ENCODE data around the gene NES. TPM values are rescaled to one million over a fixed set of nuclear protein-coding genes. Genes with fewer than 3 reads are reported as not detected.

NES gene
- 10 to 100 TPM; 16.6 to 37.4 (median 32.5) TPM for total RNA-seq

- H3K36me3 ChIP-seq = peaks cover 0 to 31% (median 13%) of the 10 kb centered on the region in 4 donors
- no peak for DNase-seq (ENCODE audit: extremely low spot score)
- peaks cover 0 to 40% (median 6%) of the 10 kb centered on the region in 4 donors for H3K27me3 ChIP-seq
- intact Hi-C loops (cut with DNase I) = no loop called here
- peak within 1 kb of the TSS; percentile 64 to 83 (median 79) for H3K27ac ChIP-seq (replicated peaks in 1 of 4)
- TF ChIP-seq POLR2A (IDR thresholded peaks at IDR 0.05; ENCODE audit: low read depth) (no peak), EP300 (IDR thresholded peaks at IDR 0.05) (no peak), POLR2AphosphoS5 (IDR thresholded peaks at IDR 0.05) (peak; percentile 51 to 68)
- H3K4me1 ChIP-seq = peaks cover 36 to 53% (median 52%) of the 10 kb centered on the region in 4 donors
- 0% methylated on average over 19 of the region's 70 CpGs for WGBS
- H3K9me3 ChIP-seq = no peaks in the 10 kb centered on the region
- peak within 1 kb of the TSS; percentile 49 to 57 (median 56) for H3K4me3 ChIP-seq
These were observed at the start of gene NES for GRCh38 chr1:156676820-156677615. Gene NES, minus strand, starts transcription at chr1:156677407. Its CDS starts 143 bp downstream, at chr1:156677264.

- Histone ChIP-seq H3K4me1 (peaks cover 41 to 63% (median 60%) of the 10 kb centered on the region in 4 donors), H3K27ac (replicated peaks in 1 of 4) (peak overlapping the region in 2 of 4 donors; percentile 57 to 94), H3K4me3 (peak overlapping the region; percentile 70 to 79 (median 74)), H3K27me3 (no peaks in the 10 kb centered on the region), H3K36me3 (peaks cover 21 to 46% (median 31%) of the 10 kb centered on the region in 4 donors), H3K9me3 (no peaks in the 10 kb centered on the region)
- WGBS = 52% methylated on average over 15 of the region's 15 CpGs
- TF ChIP-seq EP300 (IDR thresholded peaks at IDR 0.05) = no peak
- peak in 2 of 3 experiments; percentile 38 to 39 for TF ChIP-seq CTCF (IDR thresholded peaks at IDR 0.05)
- no peak for TF ChIP-seq POLR2AphosphoS5 (IDR thresholded peaks at IDR 0.05)
- intact Hi-C loops (cut with DNase I) = no loop called here
- DNase-seq (ENCODE audit: extremely low spot score) = no peak
These were observed 49.5 kb upstream of the NES start for GRCh38 chr1:156726549-156727226.

- peaks cover 41 to 59% (median 59%) of the 10 kb centered on the region in 4 donors for H3K4me1 ChIP-seq
- intact Hi-C loops (cut with DNase I) = loop anchor here (1.0 kb wide), 1 partner anchor 36 kb away; no protein-coding TSS in a partner anchor
- no peaks in the 10 kb centered on the region for H3K9me3 ChIP-seq
- H3K27me3 ChIP-seq = no peaks in the 10 kb centered on the region
- peaks cover 27 to 53% (median 39%) of the 10 kb centered on the region in 4 donors for H3K36me3 ChIP-seq
- TF ChIP-seq CTCF (IDR thresholded peaks at IDR 0.05) (peak; percentile 92 to 95 (median 94)), EP300 (IDR thresholded peaks at IDR 0.05) (no peak), POLR2AphosphoS5 (IDR thresholded peaks at IDR 0.05) (peak in 1 of 2 donors; percentile 74)
- H3K27ac ChIP-seq (replicated peaks in 1 of 4) = peak overlapping the region in 2 of 4 donors; percentile 21 to 57
- peak; percentile 97 for DNase-seq (ENCODE audit: extremely low spot score)
- 11% methylated on average over 18 of the region's 18 CpGs for WGBS
- peak overlapping the region; percentile 70 to 79 (median 74) for H3K4me3 ChIP-seq
These were observed 48.6 kb upstream of the NES start for GRCh38 chr1:156725683-156726280.

- Histone ChIP-seq H3K27ac (replicated peaks in 1 of 4) (no peak overlapping the region), H3K4me3 (no peak overlapping the region), H3K4me1 (peaks cover 18 to 28% (median 27%) of the 10 kb centered on the region in 4 donors), H3K36me3 (peaks cover 32 to 72% (median 44%) of the 10 kb centered on the region in 4 donors), H3K9me3 (no peaks in the 10 kb centered on the region), H3K27me3 (no peaks in the 10 kb centered on the region)
- 76% methylated on average over 4 of the region's 4 CpGs for WGBS
- intact Hi-C loops (cut with DNase I) = no loop called here
- DNase-seq (ENCODE audit: extremely low spot score) = no peak
- TF ChIP-seq EP300 (IDR thresholded peaks at IDR 0.05) = no peak
- TF ChIP-seq POLR2A (IDR thresholded peaks at IDR 0.05; ENCODE audit: low read depth) = no peak
- TF ChIP-seq CTCF (IDR thresholded peaks at IDR 0.05) = no peak
- TF ChIP-seq POLR2AphosphoS5 (IDR thresholded peaks at IDR 0.05) = no peak
These were observed 44.3 kb upstream of the NES start for GRCh38 chr1:156721535-156721934.

Data from esophagus muscularis mucosa (tissue), 4 donors.